ENCODE measurements around the gene CD300LD. TPM values are rescaled to one million over a fixed set of nuclear protein-coding genes. Genes with fewer than 3 reads are reported as not detected.
A peak's percentile ranks its signal among the peaks of the same experiment; 100 is the strongest.

The CD300LD gene
- total RNA-seq, 1 donor from 2014 or later: not detected

DNA sequence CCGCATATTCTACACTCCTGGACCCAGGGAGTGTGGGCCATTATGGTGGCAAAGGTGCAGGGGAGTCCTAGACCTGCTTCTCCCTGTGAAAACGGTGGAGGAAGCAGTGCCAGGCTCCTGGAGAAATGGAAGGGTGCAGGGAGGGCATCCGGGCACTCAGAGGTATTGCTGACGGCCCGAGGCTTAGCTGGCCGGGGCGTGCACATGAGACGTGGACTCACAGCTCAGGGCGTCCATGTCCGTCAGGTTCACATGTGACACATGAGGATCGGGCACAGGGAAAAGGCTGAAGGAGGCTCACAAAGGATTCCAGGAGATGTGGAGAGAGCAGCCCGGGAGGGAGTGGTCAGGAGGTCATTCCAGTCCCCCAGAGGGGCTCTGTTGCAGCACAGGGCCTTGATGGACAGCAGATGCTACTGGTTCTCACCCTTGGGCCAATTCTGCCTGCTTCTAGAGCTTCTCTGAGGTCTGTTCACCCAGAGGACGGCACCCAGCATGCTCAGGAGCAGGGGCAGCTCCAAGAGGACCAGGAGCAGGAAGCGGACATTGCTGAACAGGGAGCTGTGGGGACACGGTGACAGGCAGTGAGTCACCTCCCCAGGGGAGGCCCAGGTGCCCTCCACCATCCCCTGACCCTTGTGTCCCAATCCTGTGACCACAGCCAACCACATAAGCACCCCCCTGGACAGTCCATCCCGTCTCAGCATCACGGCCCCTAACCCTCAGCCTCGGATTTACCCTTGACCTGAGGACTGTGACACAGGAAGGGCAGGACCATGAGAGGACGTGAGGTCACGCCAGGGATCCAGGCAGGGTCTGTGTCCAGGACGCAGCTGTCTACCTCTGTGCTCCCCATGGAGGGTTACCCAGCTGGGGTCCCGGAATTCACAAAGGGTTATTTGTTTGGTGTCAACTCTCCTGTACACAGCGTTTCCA is 50.6 kb downstream of the CD300LD start:
- TF ChIP-seq, protein P1, sequence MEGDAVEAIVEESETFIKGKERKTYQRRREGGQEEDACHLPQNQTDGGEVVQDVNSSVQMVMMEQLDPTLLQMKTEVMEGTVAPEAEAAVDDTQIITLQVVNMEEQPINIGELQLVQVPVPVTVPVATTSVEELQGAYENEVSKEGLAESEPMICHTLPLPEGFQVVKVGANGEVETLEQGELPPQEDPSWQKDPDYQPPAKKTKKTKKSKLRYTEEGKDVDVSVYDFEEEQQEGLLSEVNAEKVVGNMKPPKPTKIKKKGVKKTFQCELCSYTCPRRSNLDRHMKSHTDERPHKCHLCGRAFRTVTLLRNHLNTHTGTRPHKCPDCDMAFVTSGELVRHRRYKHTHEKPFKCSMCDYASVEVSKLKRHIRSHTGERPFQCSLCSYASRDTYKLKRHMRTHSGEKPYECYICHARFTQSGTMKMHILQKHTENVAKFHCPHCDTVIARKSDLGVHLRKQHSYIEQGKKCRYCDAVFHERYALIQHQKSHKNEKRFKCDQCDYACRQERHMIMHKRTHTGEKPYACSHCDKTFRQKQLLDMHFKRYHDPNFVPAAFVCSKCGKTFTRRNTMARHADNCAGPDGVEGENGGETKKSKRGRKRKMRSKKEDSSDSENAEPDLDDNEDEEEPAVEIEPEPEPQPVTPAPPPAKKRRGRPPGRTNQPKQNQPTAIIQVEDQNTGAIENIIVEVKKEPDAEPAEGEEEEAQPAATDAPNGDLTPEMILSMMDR (IDR thresholded peaks at IDR 0.05; ENCODE audit: insufficient read depth, low read length, severe bottlenecking): no peak
- Histone ChIP-seq H3K27me3 (ENCODE audit: control insufficient read depth, insufficient read depth, low read length) (no peaks in the 10 kb centered on the region), H3K4me3 (ENCODE audit: low read depth, low read length) (no peak overlapping the region), H3K36me3 (ENCODE audit: control insufficient read depth, insufficient read depth, low read length) (no peaks in the 10 kb centered on the region)
- DNase-seq (ENCODE audit: low read depth) (no peak), FAIRE-seq (peak; percentile 36)

DNA sequence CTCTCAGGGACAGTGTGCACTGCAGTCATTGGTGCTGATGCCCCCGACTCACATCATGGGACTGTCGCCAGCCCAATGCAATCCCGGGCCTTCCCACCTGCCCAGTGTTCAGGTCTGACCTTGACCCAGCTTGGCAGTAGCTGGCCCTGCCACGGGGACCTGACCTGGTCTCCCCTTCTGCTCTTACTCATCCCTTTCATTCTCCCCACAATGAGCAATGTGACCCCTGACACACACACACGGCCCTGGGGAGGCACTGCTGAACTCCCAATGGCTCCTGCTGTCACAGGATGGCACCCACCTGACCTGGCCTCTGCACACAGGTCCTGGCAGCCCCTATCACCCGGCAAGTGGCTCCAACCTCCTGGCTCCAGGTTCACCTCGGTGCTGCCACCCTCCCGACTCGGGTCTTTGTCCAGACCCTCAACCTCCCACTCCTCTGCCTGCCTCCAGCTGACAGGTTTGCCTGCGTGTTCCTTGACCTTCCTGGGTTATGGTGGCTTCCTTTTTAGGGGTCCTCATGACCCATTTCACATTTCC is 52.7 kb downstream of the CD300LD start:
- H3K4me3 ChIP-seq (ENCODE audit: low read depth, low read length): no peak overlapping the region

DNA sequence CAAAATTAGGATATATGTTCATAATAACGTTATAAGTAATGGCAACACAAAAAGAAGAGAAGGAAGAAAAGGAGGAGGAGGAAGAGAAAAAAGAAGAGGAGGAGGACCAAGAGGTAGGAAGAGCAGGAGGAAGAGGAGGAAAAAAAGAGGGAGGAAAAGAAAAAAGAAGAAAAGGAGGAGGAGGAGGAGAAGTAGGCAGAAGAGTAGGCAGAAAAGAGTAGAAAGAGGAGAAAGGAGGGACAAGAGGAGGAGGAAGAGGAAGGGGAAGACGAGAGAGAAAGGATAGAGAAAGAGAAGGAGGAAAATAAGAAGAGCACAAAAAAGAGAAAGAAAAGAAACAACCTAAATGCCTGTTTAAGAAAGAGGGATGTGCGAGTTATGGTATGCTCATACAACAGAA is 55.2 kb downstream of the CD300LD start:
- H3K4me3 ChIP-seq (ENCODE audit: low read depth, low read length): no peak overlapping the region
- no peaks in the 10 kb centered on the region for H3K36me3 ChIP-seq (ENCODE audit: control insufficient read depth, insufficient read depth, low read length)
- DNase-seq (ENCODE audit: low read depth) (no peak), FAIRE-seq (no peak)
- no peaks in the 10 kb centered on the region for H3K27me3 ChIP-seq (ENCODE audit: control insufficient read depth, insufficient read depth, low read length)
- TF ChIP-seq, protein P1 (IDR thresholded peaks at IDR 0.05; ENCODE audit: insufficient read depth, low read length, severe bottlenecking): no peak

More for the DNA sequence above, 52.7 kb downstream of the CD300LD start:
- Histone ChIP-seq H3K27me3 (ENCODE audit: control insufficient read depth, insufficient read depth, low read length) (no peaks in the 10 kb centered on the region), H3K36me3 (ENCODE audit: control insufficient read depth, insufficient read depth, low read length) (no peaks in the 10 kb centered on the region)
- DNase-seq (ENCODE audit: low read depth): no peak
- no peak for FAIRE-seq
- TF ChIP-seq, protein P1 (IDR thresholded peaks at IDR 0.05; ENCODE audit: insufficient read depth, low read length, severe bottlenecking): no peak

DNA sequence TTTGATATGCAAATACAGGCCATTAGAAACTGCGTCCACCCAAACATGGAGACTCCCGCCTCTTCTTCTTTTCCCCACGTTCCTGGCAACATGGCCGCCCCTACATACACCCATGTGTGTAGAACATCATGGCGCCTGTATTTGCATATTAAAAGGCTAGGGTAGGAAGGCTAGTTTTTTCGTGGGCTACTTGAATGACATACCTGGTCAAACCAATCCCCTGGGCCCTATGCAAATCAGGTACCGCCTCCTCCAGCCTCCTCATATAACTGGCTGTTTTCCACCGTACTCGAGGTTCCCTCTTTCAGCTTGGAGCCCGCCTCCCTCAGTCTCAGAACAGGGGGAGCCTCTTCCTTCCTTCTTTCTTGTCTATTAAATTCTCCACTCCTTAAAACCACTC is 60.0 kb downstream of the CD300LD start:
- Histone ChIP-seq H3K4me3 (ENCODE audit: low read depth, low read length) (no peak overlapping the region), H3K27me3 (ENCODE audit: control insufficient read depth, insufficient read depth, low read length) (no peaks in the 10 kb centered on the region), H3K36me3 (ENCODE audit: control insufficient read depth, insufficient read depth, low read length) (no peaks in the 10 kb centered on the region)
- FAIRE-seq: no peak
- TF ChIP-seq, protein P1 (IDR thresholded peaks at IDR 0.05; ENCODE audit: insufficient read depth, low read length, severe bottlenecking): no peak
- no peak for DNase-seq (ENCODE audit: low read depth)

DNA sequence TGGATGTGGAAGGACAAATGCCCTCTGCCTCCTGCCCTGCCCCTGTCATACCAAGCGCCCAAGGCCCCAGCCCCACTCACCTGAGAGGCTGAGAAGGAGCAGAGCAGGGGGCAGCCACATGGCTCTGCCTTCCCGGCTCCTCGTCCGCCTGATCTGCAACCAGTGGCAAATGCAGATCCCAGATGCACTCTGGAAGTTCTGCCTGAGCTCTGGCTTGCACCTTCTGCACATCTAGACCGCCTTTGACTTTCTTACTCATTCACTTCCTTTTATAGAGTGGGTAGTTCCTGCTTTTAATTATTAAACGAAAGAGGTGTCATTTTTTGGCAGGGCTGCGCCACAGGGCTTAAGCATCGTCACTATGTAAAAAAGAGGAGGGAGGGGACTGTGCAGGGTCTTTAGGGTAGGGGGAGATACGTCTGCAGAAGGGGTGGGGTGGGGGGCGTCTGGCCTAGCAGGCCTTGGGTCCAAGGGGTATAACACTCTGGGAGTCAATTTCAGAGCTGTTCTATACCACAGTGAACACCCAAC is 60.8 kb downstream of the CD300LD start, which contains the start of gene CD300LB:
Gene CD300LB, minus strand, starts transcription at position 245 of the 531 bp plus-strand sequence. Its CDS starts 125 bp downstream, at position 120.
- TF ChIP-seq, protein P1 (IDR thresholded peaks at IDR 0.05; ENCODE audit: insufficient read depth, low read length, severe bottlenecking): no peak
- H3K27me3 ChIP-seq (ENCODE audit: control insufficient read depth, insufficient read depth, low read length): no peaks in the 10 kb centered on the region
- DNase-seq (ENCODE audit: low read depth) (no peak), FAIRE-seq (no peak)
- H3K36me3 ChIP-seq (ENCODE audit: control insufficient read depth, insufficient read depth, low read length): no peaks in the 10 kb centered on the region
- H3K4me3 ChIP-seq (ENCODE audit: low read depth, low read length): no peak within 1 kb of the TSS
